Placental epithelial cell (primary cell): Measurements from ENCODE around the gene HMGXB4. TPM values are rescaled to one million over a fixed set of nuclear protein-coding genes. Genes with fewer than 3 reads are reported as not detected.

ENCODE experiments used
- small RNA-seq: library from RNA; depleted of rRNA; stranded (forward); fragments of <200 nt; gene quantifications from one replicate; pipeline ENCODE3, GENCODE V24; 2012
- total RNA-seq: library from RNA; depleted of rRNA; stranded (reverse); fragments of >200 nt; gene quantifications from 2 replicates; pipeline ENCODE4 v1.2.3, GENCODE V29; 2012

HMGXB4 gene, protein sequence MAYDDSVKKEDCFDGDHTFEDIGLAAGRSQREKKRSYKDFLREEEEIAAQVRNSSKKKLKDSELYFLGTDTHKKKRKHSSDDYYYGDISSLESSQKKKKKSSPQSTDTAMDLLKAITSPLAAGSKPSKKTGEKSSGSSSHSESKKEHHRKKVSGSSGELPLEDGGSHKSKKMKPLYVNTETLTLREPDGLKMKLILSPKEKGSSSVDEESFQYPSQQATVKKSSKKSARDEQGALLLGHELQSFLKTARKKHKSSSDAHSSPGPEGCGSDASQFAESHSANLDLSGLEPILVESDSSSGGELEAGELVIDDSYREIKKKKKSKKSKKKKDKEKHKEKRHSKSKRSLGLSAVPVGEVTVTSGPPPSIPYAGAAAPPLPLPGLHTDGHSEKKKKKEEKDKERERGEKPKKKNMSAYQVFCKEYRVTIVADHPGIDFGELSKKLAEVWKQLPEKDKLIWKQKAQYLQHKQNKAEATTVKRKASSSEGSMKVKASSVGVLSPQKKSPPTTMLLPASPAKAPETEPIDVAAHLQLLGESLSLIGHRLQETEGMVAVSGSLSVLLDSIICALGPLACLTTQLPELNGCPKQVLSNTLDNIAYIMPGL
- total RNA-seq: 15.0 and 16.5 TPM in 2 replicates

GRCh38 chr22:35257321-35258190, at the start of gene HMGXB4:
HMGXB4 (plus strand) TSS chr22:35257493; CDS start chr22:35262391, 4,898 bp downstream.

GRCh38 chr22:35299673-35300499, 42.6 kb downstream of the HMGXB4 start, which contains the start of gene TOM1:
TOM1 (plus strand) TSS chr22:35299894; CDS start chr22:35299929, 35 bp downstream.

Small RNA genes lying within 50 kb of the gene (small RNA-seq; reads per million reads assigned to genes)
- gene MIR3909: 2.1 reads per million, percentile 80 among the genes with 10 or more reads in this experiment
- not detected for gene MIR6069
- gene RNU7-167P: not detected

Other genes starting within 250 kb of the HMGXB4 start
- not detected in 2 replicates for gene ISX, start 191.3 kb upstream of the HMGXB4 start, total RNA-seq
- gene TOM1, start 42.4 kb downstream of the HMGXB4 start, total RNA-seq: 75.4 and 84.5 TPM in 2 replicates
- gene HMOX1, start 123.6 kb downstream of the HMGXB4 start, total RNA-seq: 7.9 and 8.4 TPM in 2 replicates
- gene MCM5, start 142.6 kb downstream of the HMGXB4 start, total RNA-seq: 21.2 and 33.8 TPM in 2 replicates